Frontal cortex (tissue), 4 donors: ENCODE measurements around the gene ATP5F1D. TPM values are rescaled to one million over a fixed set of nuclear protein-coding genes. Genes with fewer than 3 reads are reported as not detected.

Source experiments
- DNase-seq, 2 donors: peaks; one replicate each; pipeline ENCODE4 v3.0.0; 2012; ENCODE audit warnings: low spot score in 2 of 2
- FAIRE-seq: peaks from 2 replicates; lab custom pipeline; 2012; peaks lifted over from hg19 to GRCh38; lab: Jason Lieb, UNC
- total RNA-seq: library from RNA; depleted of rRNA; stranded (reverse); fragments of >200 nt; gene quantifications from one replicate; pipeline ENCODE4 v1.2.3, GENCODE V29; 2014
- donor health status: control.
- donor health status: control.
- donor health status: control.

The ATP5F1D gene
- total RNA-seq, 1 donor from 2014 or later: 11.0 TPM

DNA sequence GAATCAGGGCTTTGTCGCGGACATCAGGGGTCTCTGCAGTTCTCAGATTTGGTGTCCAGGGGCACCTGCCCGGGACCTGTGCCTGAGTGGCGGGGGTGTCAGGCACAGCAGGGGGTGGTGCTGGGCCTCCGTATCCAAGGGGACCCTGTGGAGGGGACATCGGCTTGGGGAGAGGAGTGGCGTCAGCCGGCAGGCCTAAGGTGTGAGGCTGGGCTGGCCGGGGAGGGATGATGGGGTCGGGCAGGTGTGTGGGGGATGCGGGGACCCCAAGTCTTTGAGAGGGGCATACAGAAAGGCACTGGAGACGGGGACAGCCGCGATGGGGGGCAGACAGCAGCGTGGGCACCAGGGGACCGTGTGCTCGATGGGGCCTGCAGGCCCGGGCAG, 46.7 kb downstream of the ATP5F1D start:
- FAIRE-seq (no peak), DNase-seq (no peak)

DNA sequence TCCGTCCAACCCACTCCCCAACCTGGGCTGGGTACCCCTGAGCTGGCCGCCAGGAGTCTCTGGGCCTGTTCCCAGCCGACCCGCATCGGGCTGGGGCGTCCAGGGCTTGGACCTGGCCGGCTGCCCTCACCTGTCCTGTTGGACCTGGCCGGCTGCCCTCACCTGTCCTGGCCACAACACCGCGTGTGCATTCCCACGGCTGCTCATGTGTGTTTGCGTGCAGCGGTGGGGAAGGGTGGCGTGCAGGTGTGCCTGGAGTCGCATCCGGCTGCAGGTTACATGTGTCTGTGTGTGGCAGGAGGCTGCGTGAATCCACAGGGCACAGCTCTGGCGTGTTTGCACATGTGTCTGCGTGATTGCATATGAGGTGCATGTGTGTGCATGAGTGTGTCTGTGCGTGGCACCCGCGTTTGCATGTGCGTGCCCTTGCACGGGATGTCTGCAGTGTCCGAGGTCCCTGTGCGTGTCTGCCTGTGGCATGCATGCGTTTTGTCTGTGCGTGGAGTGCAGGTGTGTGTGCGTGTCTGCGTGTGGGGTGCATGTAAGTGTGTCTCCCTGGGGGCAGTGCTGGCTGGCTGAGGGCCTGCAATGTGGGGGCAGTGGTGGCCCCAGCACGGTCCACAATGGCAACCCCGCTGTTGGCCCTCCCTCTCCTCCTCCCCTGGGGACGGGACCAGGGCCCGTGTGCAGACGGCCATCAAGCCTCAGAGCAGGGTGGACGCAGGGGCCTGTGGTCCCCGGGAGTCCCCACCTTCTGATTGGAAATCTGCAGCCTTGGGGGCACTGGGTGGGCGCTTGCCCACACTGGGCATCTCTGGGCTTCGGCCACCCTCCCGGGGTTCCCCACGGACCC, 47.5 kb downstream of the ATP5F1D start:
- no peak for FAIRE-seq

DNA sequence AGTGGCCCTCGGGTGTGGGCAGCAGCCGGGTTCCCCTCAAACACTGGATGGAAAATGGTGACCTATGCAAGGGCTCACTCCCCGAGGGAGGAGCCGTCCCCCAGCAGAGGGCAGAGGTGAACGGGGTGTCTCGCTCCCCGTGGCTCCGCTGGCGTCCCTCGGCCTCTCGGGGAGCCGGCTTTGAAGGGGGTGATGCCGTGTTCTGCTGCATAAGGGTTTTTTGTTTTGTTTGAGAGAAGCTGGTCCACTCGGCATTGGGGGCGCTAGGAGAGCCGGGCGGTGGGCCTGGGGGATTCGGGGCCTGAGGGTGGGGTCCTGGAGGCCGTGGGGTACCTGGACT, 48.1 kb downstream of the ATP5F1D start:
- DNase-seq: no peak
- FAIRE-seq: no peak

More for the DNA sequence above, 47.5 kb downstream of the ATP5F1D start:
- DNase-seq: no peak

DNA sequence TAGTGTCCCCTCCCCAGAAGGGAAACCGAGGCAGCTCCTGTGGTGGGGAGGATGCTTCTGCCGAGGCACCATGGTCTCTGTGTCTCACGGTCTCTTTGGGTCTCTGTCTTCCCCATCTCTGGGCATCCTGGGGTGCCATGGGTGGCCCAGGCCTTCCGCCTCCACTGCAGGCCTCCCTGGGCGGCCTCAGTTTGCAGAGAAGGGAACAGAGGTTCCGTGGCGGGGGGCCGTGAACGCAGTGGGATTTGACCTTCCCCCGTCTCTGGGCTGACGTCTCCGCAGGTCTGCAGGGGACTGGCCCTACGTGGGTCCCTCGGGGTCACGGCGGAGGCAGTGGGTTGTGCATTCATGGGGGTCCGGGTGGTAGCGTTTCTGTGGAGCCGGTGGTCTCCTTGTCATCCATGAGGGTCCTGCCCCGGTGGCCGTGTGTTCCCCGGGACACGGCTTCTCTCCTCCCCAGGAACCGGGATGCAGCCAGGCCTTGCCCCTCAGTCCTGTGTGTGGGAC, 48.7 kb downstream of the ATP5F1D start:
- DNase-seq (no peak), FAIRE-seq (no peak)

DNA sequence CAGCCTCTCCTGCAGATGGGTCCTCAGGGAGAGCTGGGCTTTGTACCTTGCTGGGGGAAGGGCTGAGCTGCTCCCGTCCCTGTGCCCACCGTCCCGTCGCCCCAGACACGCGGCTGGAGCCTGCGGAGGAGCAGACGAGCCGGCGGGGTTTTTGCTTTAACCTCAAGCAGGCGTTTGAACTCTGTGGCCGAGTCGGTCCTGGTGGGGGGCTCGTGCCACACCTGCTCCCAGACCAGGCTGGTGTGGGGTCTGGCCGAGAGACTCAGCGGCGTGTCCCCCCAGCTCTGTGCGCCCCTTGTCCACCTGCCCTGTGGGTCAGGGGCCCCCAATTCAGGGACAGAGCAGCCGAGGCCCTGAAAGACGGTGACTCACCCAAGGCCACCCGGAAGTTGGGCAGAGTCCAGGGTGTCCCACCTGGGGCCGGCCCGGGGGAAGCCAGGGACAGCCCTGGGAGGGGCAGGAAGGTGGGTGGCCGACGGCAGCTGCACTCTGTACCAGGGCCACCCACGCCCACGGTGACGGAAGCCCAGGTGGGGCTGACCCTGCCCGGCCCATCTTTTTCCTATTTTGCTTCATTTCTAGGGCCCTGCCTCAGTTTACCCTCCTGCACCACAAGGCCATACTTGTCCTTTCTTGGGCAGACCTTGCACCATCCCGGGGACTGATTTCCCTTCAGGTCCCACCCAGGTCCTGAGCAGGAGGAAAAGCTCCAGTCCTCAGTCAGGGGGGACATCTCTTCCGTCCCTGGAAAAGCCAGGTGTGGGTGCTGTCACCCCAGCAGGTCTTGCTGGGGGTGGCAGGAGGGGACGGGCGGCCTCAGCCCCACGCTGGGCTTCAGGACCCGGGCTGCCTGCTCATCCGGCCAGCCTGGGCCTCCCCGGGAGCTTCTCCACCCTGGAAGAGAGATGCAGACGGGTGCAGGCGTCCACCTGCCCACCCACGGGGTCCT, 49.4 kb downstream of the ATP5F1D start:
- DNase-seq: no peak
- no peak for FAIRE-seq

DNA sequence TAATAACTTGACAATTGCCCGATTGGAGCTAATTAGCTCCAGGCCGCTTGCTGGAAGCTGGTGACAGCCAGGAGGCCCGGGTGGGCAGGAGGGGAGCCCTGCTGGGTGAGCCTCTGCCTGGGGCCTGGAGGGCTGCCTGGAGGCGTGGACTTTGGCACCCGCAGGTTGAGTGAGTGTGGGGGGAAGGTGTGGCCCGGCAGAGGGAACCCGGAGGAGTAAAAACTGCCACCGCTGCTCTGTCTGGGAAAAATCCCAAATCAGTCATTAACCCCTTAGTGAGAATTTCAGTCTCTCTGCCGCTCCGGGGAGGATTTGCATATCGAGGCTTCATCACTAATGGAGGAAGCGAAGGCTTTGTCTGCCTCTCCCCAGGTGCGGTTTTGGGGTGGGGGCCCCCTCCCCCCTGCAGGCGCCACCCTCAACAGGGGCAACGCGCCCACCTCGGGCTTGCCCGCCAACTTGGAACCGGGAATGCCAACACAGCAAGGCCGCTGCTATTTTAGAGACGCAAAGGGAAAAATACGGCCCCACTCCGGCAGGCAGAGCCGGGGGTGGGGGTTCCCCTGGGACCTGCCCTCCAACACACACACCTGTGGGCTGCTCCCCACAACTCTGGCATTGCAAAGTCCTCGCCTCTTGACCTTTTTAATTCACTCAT, 50.3 kb downstream of the ATP5F1D start:
- peak in 1 of 2 donors; percentile 76 for DNase-seq
- no peak for FAIRE-seq

DNA sequence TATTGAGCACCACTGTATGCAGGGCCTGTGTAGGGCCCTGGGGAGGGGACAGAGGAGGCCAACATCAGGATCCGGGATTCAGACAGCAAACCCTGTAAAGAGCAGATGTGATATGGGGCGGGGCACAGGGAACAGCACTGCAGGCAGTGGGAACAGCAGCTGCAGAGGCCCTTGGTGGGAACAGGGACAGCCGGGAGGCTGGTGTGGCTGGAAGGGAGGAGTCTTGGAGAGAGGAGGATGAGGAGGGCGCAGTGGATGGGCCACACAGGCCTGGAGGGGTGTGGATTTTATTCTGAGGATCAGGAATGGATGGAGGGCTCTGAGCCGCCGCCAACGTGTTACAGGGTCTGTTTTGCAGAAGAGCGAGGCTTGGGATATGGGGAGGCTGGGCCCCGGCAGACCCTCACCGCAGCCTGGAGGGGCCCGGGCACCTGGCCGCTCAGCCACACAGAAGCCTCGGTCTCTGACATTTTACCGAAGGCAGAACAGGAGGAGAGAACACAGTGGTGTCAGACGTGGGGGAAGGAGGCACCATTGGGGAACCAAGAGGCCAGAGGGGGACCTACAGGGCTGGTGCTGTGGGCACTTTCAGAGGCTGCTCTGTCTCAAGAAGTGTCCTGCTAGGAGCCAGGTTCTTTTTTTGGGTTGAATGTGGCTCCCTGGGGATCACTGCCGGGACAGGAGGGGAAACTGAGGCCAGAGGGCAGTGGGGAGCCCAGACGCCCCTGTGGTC, 51.0 kb downstream of the ATP5F1D start:
- DNase-seq (no peak), FAIRE-seq (no peak)

DNA sequence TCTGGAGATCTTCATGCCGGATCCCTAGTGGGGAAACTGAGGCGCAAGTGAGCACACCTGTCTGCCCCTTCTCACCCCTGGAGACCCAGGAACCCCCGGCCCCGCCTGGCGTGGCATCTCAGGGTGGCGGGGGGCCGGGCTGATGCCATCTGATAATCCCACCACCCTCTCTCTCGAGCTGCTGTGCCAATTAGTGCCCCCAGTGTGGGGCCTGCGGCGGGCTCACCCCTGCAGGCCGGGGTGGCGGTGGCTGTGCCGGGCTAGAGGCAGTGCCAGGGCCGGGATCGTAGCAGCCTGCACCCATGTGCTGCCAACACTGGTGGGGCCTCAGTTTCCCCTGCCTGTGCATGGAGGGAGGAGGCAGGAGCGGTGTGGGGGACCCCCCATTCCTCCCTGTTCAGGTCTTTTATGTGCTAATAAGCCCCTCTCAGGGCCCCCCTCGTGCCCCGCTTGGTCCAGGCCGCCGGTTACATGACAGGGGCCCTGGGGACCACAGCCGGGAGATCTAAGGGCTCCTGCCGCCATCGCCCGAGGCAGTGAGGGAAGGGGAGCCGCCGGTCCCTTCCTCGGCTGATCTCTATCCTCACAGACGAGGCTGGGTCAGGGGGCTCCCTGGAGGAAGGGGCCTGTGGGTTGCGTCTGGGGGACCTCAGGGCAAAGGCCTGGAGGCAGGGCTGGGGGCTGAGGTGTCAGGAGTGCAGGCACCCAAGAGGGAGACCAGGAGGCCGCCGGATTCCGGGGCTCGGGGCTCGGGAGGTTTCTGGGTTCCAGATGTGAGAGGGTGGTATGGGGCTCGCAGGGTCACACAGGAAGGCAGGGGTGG, 52.4 kb downstream of the ATP5F1D start:
- no peak for FAIRE-seq
- no peak for DNase-seq

Other genes with a start within 250 kb of the ATP5F1D start
- under 0.01 TPM for gene GRIN3B, start 241.3 kb upstream of the ATP5F1D start, total RNA-seq
- gene TMEM259, start 220.6 kb upstream of the ATP5F1D start, total RNA-seq: 29.3 TPM
- not detected for gene RNU6-2, start 220.2 kb upstream of the ATP5F1D start, total RNA-seq
- gene CNN2, start 215.1 kb upstream of the ATP5F1D start, total RNA-seq: 8.2 TPM
- 2.0 TPM for gene ABCA7, start 201.6 kb upstream of the ATP5F1D start, total RNA-seq
- gene ARHGAP45, start 174.6 kb upstream of the ATP5F1D start, total RNA-seq: 1.2 TPM
- gene POLR2E, start 146.4 kb upstream of the ATP5F1D start, total RNA-seq: 35.5 TPM
- 150 TPM for gene GPX4, start 137.8 kb upstream of the ATP5F1D start, total RNA-seq
- 4.1 TPM for gene SBNO2, start 67.5 kb upstream of the ATP5F1D start, total RNA-seq
- 45.7 TPM for gene STK11, start 36.0 kb upstream of the ATP5F1D start, total RNA-seq
- 5.3 TPM for gene CBARP, start 3.7 kb upstream of the ATP5F1D start, total RNA-seq
- gene MIDN, start 6.8 kb downstream of the ATP5F1D start, total RNA-seq: 14.3 TPM
- gene CIRBP, start 27.6 kb downstream of the ATP5F1D start, total RNA-seq: 573 TPM
- 8.6 TPM for gene FAM174C, start 33.8 kb downstream of the ATP5F1D start, total RNA-seq
- gene EFNA2, start 44.1 kb downstream of the ATP5F1D start, total RNA-seq: 13.0 TPM
- 27.7 TPM for gene NDUFS7, start 142.2 kb downstream of the ATP5F1D start, total RNA-seq
- 15.5 TPM for gene GAMT, start 159.8 kb downstream of the ATP5F1D start, total RNA-seq
- gene DAZAP1, start 165.8 kb downstream of the ATP5F1D start, total RNA-seq: 43.6 TPM
- gene RPS15, start 196.6 kb downstream of the ATP5F1D start, total RNA-seq: 276 TPM
- 116 TPM for gene APC2, start 208.4 kb downstream of the ATP5F1D start, total RNA-seq
- 17.9 TPM for gene C19orf25, start 237.5 kb downstream of the ATP5F1D start, total RNA-seq
- 3.7 TPM for gene PCSK4, start 248.6 kb downstream of the ATP5F1D start, total RNA-seq
- 2.4 TPM for gene REEP6, start 249.4 kb downstream of the ATP5F1D start, total RNA-seq